MM.1S (cell line): ENCODE data around the gene POLD1.

Source experiments
- DNase-seq: peaks from one replicate; pipeline ENCODE4 v3.0.0-alpha.2; 2015
- H2AFZ ChIP-seq: fragments of 300-600 bp; sonication (generic); 2 replicates; pipeline ENCODE4 v1.6.0; 2016; ENCODE audit warnings: antibody characterized with exemption, low read length
- H3F3A ChIP-seq: fragments of 300-600 bp; sonication (generic); 2 replicates; pipeline ENCODE4 v1.6.1; 2016; ENCODE audit warnings: mild to moderate bottlenecking, antibody characterized with exemption, low read length, moderate library complexity, mixed read lengths; ENCODE audit not compliant: insufficient read depth
- H3K27ac ChIP-seq: fragments of 300-600 bp; sonication (generic); 2 replicates; pipeline ENCODE4 v1.5.1; 2016; ENCODE audit warnings: mild to moderate bottlenecking, low read length
- H3K27me3 ChIP-seq: fragments of 300-600 bp; sonication (generic); replicated peaks from 2 replicates; pipeline ENCODE4 v1.6.0; 2016; ENCODE audit warnings: low read length; ENCODE audit not compliant: insufficient read depth
- H3K36me3 ChIP-seq: fragments of 300-600 bp; sonication (generic); replicated peaks from 2 replicates; pipeline ENCODE4 v1.6.1; 2016; ENCODE audit warnings: mild to moderate bottlenecking, low read length, mixed read lengths; ENCODE audit not compliant: insufficient read depth
- H3K4me1 ChIP-seq: fragments of 300-600 bp; sonication (generic); 2 replicates; pipeline ENCODE4 v1.6.1; 2016; ENCODE audit warnings: low read length, mixed read lengths
- H3K4me2 ChIP-seq: fragments of 300-600 bp; sonication (generic); 2 replicates; pipeline ENCODE4 v1.6.0; 2016; ENCODE audit warnings: low read depth, low read length
- H3K4me3 ChIP-seq: fragments of 300-600 bp; sonication (generic); 2 replicates; pipeline ENCODE4 v1.5.1; 2016; ENCODE audit warnings: low read length, mixed read lengths
- H3K79me2 ChIP-seq: fragments of 300-600 bp; sonication (generic); 2 replicates; pipeline ENCODE4 v1.6.1; 2016; ENCODE audit warnings: mixed run types, low read length, mixed read lengths
- H3K9ac ChIP-seq: fragments of 300-600 bp; sonication (generic); 2 replicates; pipeline ENCODE4 v1.6.1; 2016; ENCODE audit warnings: low read length, mixed read lengths
- H3K9me2 ChIP-seq: fragments of 300-600 bp; sonication (generic); replicated peaks from 2 replicates; pipeline ENCODE4 v1.6.1; 2016; ENCODE audit warnings: mild to moderate bottlenecking, low read length, mixed read lengths; ENCODE audit not compliant: insufficient read depth
- H3K9me3 ChIP-seq: fragments of 300-600 bp; sonication (generic); replicated peaks from 2 replicates; pipeline ENCODE4 v1.6.1; 2016; ENCODE audit warnings: mild to moderate bottlenecking, low read length, mixed read lengths; ENCODE audit not compliant: insufficient read depth
- H4K20me1 ChIP-seq: fragments of 300-600 bp; sonication (generic); 2 replicates; pipeline ENCODE4 v1.6.1; 2016; ENCODE audit warnings: mild to moderate bottlenecking, low read length, moderate library complexity, mixed read lengths; ENCODE audit not compliant: insufficient read depth
- CTCF ChIP-seq: fragments of 300-600 bp; sonication (generic); IDR thresholded peaks from 2 replicates; pipeline ENCODE4 v1.5.1; 2016; ENCODE audit warnings: antibody characterized with exemption, low read length, mixed read lengths
- EZH2 ChIP-seq: fragments of 300-600 bp; sonication (generic); optimal IDR thresholded peaks from 2 replicates; pipeline ENCODE3; 2017; ENCODE audit warnings: low read depth, mild to moderate bottlenecking, antibody characterized with exemption, low read length, mixed read lengths
- EZH2phosphoT487 ChIP-seq: fragments of 300-600 bp; sonication (generic); IDR thresholded peaks from 2 replicates; pipeline ENCODE4 v1.6.1; 2018; ENCODE audit warnings: antibody characterized with exemption, low read length

Gene POLD1

GRCh38 chr19:50430888-50431342 is 46.8 kb downstream of the POLD1 start:
- peak overlapping the region; percentile 82 for H3K4me2 ChIP-seq
- H4K20me1 ChIP-seq: no peaks in the 10 kb centered on the region
- peaks cover 54% of the 10 kb centered on the region for H3K27me3 ChIP-seq
- no peaks in the 10 kb centered on the region for H3K9me3 ChIP-seq
- H3K27ac ChIP-seq: no peak overlapping the region
- no peak overlapping the region; the same call in 1 of the 2 replicates for H3K9ac ChIP-seq
- H3K79me2 ChIP-seq: no peaks in the 10 kb centered on the region
- H3F3A ChIP-seq: no peaks in the 10 kb centered on the region
- H3K36me3 ChIP-seq: no peaks in the 10 kb centered on the region
- DNase-seq: no peak
- H2AFZ ChIP-seq: peak overlapping the region; percentile 53; the same call in 1 of the 2 replicates
- TF ChIP-seq EZH2: no peak
- no peak for TF ChIP-seq CTCF
- no peak for TF ChIP-seq EZH2phosphoT487
- peaks cover 25% of the 10 kb centered on the region for H3K4me1 ChIP-seq
- peak overlapping the region; percentile 49 for H3K4me3 ChIP-seq
- no peaks in the 10 kb centered on the region for H3K9me2 ChIP-seq

- peaks cover 25% of the 10 kb centered on the region for H3K4me1 ChIP-seq
- peak overlapping the region; percentile 49 for H3K4me3 ChIP-seq
- no peak overlapping the region for H3K27ac ChIP-seq
- H3K9me3 ChIP-seq: no peaks in the 10 kb centered on the region
- H3K27me3 ChIP-seq: peaks cover 60% of the 10 kb centered on the region
- H4K20me1 ChIP-seq: no peaks in the 10 kb centered on the region
- no peaks in the 10 kb centered on the region for H3K9me2 ChIP-seq
- peak overlapping the region; percentile 78 for H2AFZ ChIP-seq
- no peaks in the 10 kb centered on the region for H3F3A ChIP-seq
- peak; percentile 73 for DNase-seq
- H3K36me3 ChIP-seq: no peaks in the 10 kb centered on the region
- peak overlapping the region; percentile 48; the same call in 1 of the 2 replicates for H3K9ac ChIP-seq
- TF ChIP-seq EZH2: no peak
- TF ChIP-seq EZH2phosphoT487: no peak
- TF ChIP-seq CTCF: no peak
- peak overlapping the region; percentile 86 for H3K4me2 ChIP-seq
- no peaks in the 10 kb centered on the region for H3K79me2 ChIP-seq
Measured at GRCh38 chr19:50431343-50432220, 47.4 kb downstream of the POLD1 start.

- peaks cover 66% of the 10 kb centered on the region for H3K27me3 ChIP-seq
- no peaks in the 10 kb centered on the region for H3K79me2 ChIP-seq
- H3K4me3 ChIP-seq: peak within 1 kb of the TSS; percentile 49
- no peaks in the 10 kb centered on the region for H3K36me3 ChIP-seq
- H3K9me2 ChIP-seq: no peaks in the 10 kb centered on the region
- H3F3A ChIP-seq: no peaks in the 10 kb centered on the region
- H3K27ac ChIP-seq: no peak within 1 kb of the TSS
- H3K9me3 ChIP-seq: no peaks in the 10 kb centered on the region
- H2AFZ ChIP-seq: peak within 1 kb of the TSS; percentile 78
- peaks cover 25% of the 10 kb centered on the region for H3K4me1 ChIP-seq
- TF ChIP-seq EZH2phosphoT487 (no peak), EZH2 (no peak), CTCF (no peak)
- no peak for DNase-seq
- H4K20me1 ChIP-seq: no peaks in the 10 kb centered on the region
- H3K4me2 ChIP-seq: peak within 1 kb of the TSS; percentile 86; the same call in 1 of the 2 replicates
- H3K9ac ChIP-seq: peak within 1 kb of the TSS; percentile 48; the same call in 1 of the 2 replicates
Measured at GRCh38 chr19:50432221-50433028, 48.3 kb downstream of the POLD1 start, which contains the start of gene MYBPC2. Gene MYBPC2, plus strand, starts transcription at chr19:50432892. Its CDS starts 62 bp downstream, at chr19:50432954.
